Measurements from ENCODE around the gene RALGDS. TPM values are rescaled to one million over a fixed set of nuclear protein-coding genes. Genes with fewer than 3 reads are reported as not detected.

RALGDS gene
- total RNA-seq, 1 experiment from 2014 or later: 22.9 TPM

GRCh38 chr9:133160742-133161546, 39.9 kb upstream of the RALGDS start:
- Mint-ChIP-seq H3K4me1 (peaks cover 6% of the 10 kb centered on the region), H3K4me3 (no peak overlapping the region), H3K36me3 (peaks cover 20% of the 10 kb centered on the region), H3K27me3 (ENCODE audit: low read depth) (peaks cover 6% of the 10 kb centered on the region), H3K27ac (no peak overlapping the region), H3K9me3 (no peaks in the 10 kb centered on the region)
- TF ChIP-seq E2F1 (CRISPR knock-in tag; IDR thresholded peaks at IDR 0.05) (no peak), ZNF425 (CRISPR knock-in tag; conservative IDR thresholded peaks at IDR 0.05) (no peak), CTCF (IDR thresholded peaks at IDR 0.05) (peak; percentile 74)
- POLR2A ChIA-PET: no interaction called here
- DNase-seq (ENCODE audit: low spot score) (peak; percentile 51), ATAC-seq (peak; percentile 41)
- CTCF ChIA-PET: interaction anchor here (0.6 to 3.8 kb wide), 10 partner anchors 9 to 517 kb away, joined by 3 to 16 read pairs (median 4); no protein-coding TSS in a partner anchor

GRCh38 chr9:133158695-133159094, 37.7 kb upstream of the RALGDS start:
- TF ChIP-seq ATF1 (CRISPR knock-in tag; IDR thresholded peaks at IDR 0.05) (no peak), FOXP1 (CRISPR knock-in tag; IDR thresholded peaks at IDR 0.05; ENCODE audit: borderline replicate concordance) (no peak), ZNF263 (CRISPR knock-in tag; IDR thresholded peaks at IDR 0.05; ENCODE audit: low read depth) (no peak), ZNF121 (CRISPR knock-in tag; IDR thresholded peaks at IDR 0.05) (no peak), CDX4 (CRISPR knock-in tag; IDR thresholded peaks at IDR 0.05; ENCODE audit: borderline replicate concordance) (no peak), HMGXB4 (CRISPR knock-in tag; IDR thresholded peaks at IDR 0.05) (no peak), OVOL2 (CRISPR knock-in tag; IDR thresholded peaks at IDR 0.05; ENCODE audit: borderline replicate concordance) (no peak)
- POLR2A ChIA-PET: no interaction called here
- Mint-ChIP-seq H3K4me1 (peaks cover 2% of the 10 kb centered on the region; the same call in 1 of the 2 replicates), H3K27ac (no peak overlapping the region), H3K9me3 (no peaks in the 10 kb centered on the region), H3K4me3 (no peak overlapping the region), H3K36me3 (peaks cover 24% of the 10 kb centered on the region), H3K27me3 (ENCODE audit: low read depth) (no peaks in the 10 kb centered on the region)
- no peak for ATAC-seq
- CTCF ChIA-PET: interaction anchor here (0.8 to 3.8 kb wide), 4 partner anchors 11 to 110 kb away, joined by 3 to 16 read pairs (median 9); no protein-coding TSS in a partner anchor
- DNase-seq (ENCODE audit: low spot score): no peak

- Mint-ChIP-seq H3K27ac (no peak overlapping the region), H3K36me3 (peaks cover 20% of the 10 kb centered on the region), H3K4me1 (no peaks in the 10 kb centered on the region), H3K27me3 (ENCODE audit: low read depth) (no peaks in the 10 kb centered on the region; the same call in 1 of the 2 replicates), H3K4me3 (no peak overlapping the region), H3K9me3 (no peaks in the 10 kb centered on the region)
- ChIA-PET POLR2A (no interaction called here), CTCF (interaction anchor here (1.6 to 2.9 kb wide), 3 partner anchors 9 to 33 kb away, joined by 5 to 9 read pairs (median 6); partner anchors contain the start of gene GBGT1)
- no peak for DNase-seq (ENCODE audit: low spot score)
- no peak for ATAC-seq
- TF ChIP-seq ATF2 (CRISPR knock-in tag; IDR thresholded peaks at IDR 0.05; ENCODE audit: borderline replicate concordance, low read depth): no peak
- no peak for TF ChIP-seq E2F1 (CRISPR knock-in tag; IDR thresholded peaks at IDR 0.05)
- no peak for TF ChIP-seq MYBL2 (CRISPR knock-in tag; IDR thresholded peaks at IDR 0.05)
- TF ChIP-seq ZNF423 (CRISPR knock-in tag; IDR thresholded peaks at IDR 0.05): no peak
- TF ChIP-seq MXD4 (CRISPR knock-in tag; IDR thresholded peaks at IDR 0.05; ENCODE audit: borderline replicate concordance): no peak
- no peak for TF ChIP-seq CTCF (IDR thresholded peaks at IDR 0.05)
- TF ChIP-seq OVOL2 (CRISPR knock-in tag; IDR thresholded peaks at IDR 0.05; ENCODE audit: borderline replicate concordance): no peak
Measured at GRCh38 chr9:133155156-133155555, 34.1 kb upstream of the RALGDS start.

Data from WTC11 (cell line).